Measurements from ENCODE around the gene OTOP2.

Gene OTOP2

GRCh38 chr17:74924250-74924948 is at the start of gene OTOP2:
OTOP2 (plus strand) TSS chr17:74924273; CDS start chr17:74924633, 360 bp downstream.
- DNase-seq (ENCODE audit: low spot score), result peak; percentile 33

DNA sequence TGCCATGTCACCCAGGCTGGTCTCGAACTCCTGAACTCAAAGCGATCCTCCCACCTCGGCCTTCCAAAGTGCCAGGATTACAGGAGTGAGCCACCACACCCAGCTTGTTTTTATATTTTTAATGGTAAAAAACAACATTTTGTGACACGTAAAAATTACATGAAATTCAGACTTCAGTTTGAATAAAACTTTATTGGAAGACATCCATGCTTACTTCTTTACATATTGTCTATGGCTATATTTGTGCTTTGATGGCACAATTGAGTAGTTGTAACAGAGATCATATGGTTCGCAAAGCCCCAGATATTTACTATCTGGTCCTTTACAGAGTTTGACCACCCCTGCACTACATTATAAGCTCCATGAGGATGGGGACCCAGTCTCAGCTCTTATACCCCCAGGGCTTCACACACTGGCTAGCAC is 49.4 kb upstream of the OTOP2 start:
- DNase-seq (ENCODE audit: low spot score), result no peak

GRCh38 chr17:74875155-74875976 is 48.7 kb upstream of the OTOP2 start:
- no peak for DNase-seq (ENCODE audit: low spot score)

- no peak for DNase-seq (ENCODE audit: low spot score)
Observed at GRCh38 chr17:74875977-74876593, 48.0 kb upstream of the OTOP2 start.

DNA sequence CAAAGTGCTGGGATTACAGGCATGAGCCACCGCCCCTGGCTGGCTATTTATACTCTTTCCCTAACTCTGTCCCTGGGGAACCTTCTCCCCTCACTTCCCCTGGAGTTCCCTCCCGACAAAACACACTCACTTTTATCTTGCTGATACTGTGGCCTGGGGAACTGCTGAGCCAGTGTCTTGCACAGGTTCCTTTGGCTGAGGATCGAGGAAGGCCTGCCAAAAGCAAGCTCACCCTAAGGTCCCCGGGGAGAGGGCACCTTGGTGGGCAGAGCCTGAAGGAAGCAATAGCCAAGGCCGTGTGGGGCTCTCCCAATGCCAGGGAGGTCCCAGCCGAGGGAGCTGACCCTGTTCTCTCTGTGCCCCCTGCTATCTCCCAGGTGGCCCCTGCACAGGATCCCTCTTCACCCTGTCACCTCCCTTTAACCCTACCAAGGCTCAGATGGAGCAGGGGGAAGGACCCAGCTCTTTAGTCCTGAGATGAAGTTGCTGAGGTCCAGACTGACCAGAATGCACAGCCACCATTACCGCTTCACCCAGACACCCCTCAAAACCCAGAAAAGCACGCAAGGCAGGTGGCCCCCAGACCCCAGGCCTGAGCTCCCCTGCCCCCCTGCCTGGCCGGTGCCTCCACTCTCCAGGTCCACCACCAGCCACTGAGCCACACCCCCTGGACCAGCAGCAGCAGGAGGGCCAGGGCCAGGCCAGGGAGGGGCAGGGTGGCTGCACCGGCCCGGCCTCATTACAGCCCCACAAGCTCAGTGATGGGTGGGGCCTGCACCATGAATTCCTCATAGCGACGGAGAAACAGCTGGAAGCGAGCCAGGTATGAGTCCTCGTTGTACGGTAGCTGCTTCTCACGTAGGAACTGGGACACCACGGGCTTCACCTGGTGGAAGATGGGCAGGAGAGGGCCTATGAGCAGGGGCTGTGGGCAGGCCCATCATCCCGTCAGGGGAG is 46.2 kb upstream of the OTOP2 start:
- DNase-seq (ENCODE audit: low spot score), result no peak

DNA sequence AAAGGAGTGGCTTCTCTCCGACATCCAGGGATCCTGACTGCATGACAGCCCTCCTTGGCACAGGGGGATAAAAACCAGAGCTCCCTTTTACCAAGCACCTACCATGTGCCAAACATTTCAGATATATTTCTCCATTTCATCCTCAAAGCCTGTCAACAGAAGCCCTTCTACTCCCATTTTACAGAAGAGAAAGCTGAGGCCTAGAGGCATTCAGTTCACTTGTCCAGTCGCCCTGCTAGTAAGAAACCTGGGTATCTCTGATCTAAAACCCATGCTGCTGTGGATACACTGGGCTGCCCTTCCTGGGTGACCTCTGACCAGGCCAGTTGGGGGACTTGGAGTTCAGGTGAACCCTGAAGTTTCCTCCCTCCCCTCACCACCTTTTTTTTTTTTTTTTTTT is 45.4 kb upstream of the OTOP2 start:
- no peak for DNase-seq (ENCODE audit: low spot score)

- no peak for DNase-seq (ENCODE audit: low spot score)
Observed at GRCh38 chr17:74879308-74879707, 44.8 kb upstream of the OTOP2 start.

DNA sequence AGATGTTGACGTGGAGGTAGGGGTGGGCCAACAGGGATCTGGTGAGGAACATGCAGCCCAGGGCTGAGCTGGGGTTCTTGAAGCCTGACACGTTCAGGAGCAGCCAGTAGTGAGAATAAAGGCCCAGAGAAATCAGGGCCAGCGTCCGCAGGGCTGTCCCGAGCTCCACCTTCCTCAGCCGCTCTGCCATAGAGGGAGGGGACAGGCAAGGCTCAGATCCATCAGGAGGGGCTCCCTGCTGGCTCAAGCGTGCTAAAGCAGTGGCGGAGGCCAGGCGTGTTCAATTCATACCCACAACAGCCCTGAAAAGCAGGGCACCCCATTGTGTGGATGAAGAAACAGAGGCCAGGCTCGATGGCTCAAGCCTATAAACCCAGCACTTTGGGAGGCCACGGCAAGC is 43.0 kb upstream of the OTOP2 start:
- DNase-seq (ENCODE audit: low spot score), result no peak

DNA sequence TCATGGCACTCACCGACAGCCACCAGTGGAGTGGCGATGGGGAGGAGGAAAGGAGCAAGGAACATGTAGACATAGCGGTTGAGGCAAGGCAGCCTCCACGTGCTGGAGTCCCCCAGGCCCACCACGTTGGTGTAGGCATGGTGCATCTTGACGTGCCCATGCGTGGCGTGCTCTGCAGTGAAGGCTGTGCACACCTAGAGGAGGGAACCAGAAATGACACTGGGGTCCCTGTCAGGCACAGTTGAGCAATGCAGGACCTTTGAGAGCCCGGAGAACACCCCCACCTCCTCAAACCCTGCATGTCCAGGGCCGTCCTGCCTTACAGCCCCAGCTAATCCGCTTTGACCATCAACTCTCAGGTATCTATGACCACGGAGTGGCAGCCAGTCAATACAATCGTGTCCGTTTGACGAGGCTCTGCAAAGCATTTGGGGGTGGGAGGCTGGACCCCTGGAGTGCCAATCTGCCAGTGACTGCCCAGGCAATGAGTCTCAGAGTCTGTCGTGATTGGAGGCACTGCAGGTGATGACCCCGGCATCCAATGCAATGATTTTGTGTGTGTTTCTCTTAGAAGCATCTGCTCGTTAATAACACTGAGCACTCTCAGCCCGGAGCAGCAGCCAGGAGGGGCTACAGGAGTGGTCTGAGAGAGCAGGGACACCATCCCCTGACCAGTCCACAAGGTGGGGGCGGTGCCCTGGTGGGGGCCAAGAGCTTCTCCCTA is 41.4 kb upstream of the OTOP2 start:
- no peak for DNase-seq (ENCODE audit: low spot score)

GRCh38 chr17:74883241-74883745 is 40.8 kb upstream of the OTOP2 start:
- DNase-seq (ENCODE audit: low spot score), result no peak

- DNase-seq (ENCODE audit: low spot score), result no peak
Observed at GRCh38 chr17:74888469-74888868, 35.6 kb upstream of the OTOP2 start.

GRCh38 chr17:74890554-74890953 is 33.5 kb upstream of the OTOP2 start:
- no peak for DNase-seq (ENCODE audit: low spot score)

DNA sequence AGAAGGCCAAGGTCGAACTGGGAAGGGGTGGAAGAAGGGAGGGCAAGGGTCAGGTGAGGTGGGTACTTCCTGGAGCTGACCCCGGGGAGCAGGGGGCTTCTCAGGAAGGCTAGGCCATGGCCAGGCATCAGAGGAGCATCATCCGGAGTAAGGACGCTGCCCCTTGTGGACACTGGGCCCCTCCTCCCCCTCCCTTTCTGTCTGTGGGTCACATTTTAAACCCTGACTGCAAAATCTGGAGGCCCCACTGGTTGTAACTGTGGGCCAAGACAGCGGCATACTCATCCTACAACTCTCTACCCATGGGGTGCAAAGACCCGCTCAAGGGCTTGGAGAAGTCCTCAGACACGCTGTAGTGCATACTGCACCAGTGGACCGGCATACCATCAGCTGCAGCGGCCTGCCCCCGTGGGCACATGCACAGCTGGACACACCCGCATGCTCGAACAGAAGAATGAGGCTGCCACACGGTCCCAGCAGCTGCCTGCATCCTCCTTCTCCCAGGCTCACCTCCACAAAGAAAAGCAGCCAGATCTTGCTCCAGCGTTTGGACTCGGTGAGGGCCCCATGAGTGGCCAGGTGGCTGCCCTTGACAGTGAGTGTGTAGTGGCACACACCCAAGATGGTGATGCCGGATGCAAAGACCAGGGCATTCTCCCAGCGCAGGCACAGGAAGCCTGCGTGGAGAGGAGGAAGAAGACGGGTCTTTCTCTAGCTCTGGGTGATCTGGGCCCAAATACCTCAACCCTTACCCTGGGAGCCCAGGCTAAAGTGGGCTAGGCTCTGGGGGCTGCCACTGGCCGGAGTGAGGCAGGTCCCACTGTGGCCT is 31.8 kb upstream of the OTOP2 start:
- DNase-seq (ENCODE audit: low spot score), result no peak

DNA sequence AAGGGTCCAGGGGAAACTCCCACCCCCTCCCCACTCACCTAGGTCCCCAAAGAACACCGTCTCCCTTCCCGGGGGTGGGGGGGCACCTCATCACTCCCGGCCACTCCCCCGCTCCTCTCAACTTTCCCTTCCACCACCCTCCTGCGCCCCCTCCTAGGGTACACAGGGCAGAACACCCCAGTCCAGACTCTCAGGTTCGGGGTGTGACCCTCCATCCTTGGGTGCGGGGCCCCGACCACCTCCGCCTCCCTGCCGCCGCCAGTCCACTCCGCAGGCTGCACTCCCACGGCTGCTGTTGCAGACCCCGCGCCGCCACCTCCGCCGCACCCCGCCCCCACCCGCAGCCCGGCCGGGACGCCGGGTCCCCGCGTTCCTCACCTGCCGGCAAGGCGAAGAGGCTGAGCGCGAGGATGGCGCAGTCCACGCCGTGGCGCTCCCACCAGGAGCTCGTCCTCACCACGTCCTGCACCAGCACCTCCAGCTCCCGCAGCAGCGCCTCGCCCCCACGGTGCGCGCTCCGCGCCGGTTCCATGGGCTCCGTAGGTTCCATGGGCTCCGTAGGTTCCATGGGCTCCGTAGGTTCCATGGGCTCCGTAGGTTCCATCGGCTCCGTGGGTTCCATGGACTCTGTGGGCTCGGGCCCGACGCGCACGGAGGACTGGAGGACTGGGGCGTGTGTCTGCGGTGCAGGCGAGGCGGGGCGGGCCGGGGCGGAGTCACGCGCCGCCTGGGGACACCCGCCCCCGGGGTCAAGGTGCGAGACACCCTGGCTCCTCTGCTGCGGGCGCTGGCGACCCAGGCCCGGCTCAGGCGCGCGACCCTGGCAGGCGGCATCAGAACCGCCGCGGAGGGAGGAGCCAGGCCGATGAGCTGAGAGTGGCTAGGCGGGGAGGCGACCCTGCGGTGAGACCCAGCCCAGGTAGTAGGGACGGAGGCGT is 30.8 kb upstream of the OTOP2 start, which contains the start of gene FADS6:
TSS of gene FADS6 (minus strand) at position 660 of the 938 bp plus-strand sequence. CDS start at position 622, 38 bp downstream.
- no peak for DNase-seq (ENCODE audit: low spot score)

DNA sequence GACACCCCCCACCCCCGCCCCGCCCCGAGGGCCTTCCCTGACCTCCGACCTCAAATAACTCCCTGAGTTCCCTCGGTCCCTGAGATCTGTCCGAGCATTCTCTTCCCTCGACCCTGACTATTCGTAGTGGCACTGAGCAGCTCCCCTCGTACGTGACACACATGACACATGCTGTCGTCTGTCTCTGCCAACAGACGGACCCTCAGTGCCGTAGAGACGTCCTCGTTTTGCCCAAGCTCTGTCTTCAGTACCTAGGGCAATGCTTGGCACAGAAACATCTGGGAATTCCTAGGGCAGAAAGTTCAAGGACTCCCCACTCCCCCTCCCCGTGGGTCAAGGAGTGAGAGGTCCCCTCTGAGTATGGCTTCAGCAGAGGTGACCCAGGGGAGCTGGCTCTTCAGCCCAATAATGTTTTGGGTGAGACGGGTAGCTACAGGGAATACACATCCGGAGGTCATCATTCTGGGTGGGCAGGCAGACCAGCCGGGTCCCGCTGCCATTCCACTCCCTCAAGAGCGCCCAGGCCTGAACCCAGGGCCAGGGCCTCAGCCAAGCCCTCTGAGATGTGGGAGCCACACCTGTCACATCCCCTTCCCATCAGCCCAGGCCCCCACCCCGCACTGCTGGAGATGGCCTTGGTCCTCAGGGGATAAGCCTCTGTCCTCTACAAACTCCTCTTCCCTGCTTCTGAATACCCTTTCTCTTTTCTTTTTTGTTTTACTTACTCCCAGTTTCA is 30.0 kb upstream of the OTOP2 start:
- DNase-seq (ENCODE audit: low spot score), result no peak

GRCh38 chr17:74898376-74898946 is 25.6 kb upstream of the OTOP2 start:
- DNase-seq (ENCODE audit: low spot score), result no peak

DNA sequence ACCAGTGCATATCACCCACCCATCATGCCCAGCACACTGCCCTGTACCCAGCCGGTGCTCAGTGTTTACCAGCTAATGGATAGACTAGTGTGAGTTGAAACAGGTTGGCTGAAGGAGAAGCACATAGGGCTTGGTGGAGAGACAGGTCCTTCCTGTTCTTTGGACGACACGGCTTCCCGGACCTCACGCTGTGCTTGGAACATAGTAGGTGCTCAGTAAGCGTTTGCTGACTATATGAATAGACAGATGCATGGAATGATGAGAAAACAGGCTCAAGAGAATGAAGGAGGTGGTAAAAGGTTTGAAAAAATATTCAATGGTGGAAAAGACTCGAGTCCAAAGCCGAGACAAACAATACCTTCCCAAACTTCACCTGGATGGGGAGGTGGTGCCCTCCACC is 23.9 kb upstream of the OTOP2 start:
- DNase-seq (ENCODE audit: low spot score), result no peak

Measured in germinal center (tissue), 1 donor.